Left ventricle myocardium superior (tissue), 1 donor: ENCODE data around the gene KRT28. TPM values are rescaled to one million over a fixed set of nuclear protein-coding genes. Genes with fewer than 3 reads are reported as not detected.
A peak's percentile ranks its signal among the peaks of the same experiment; 100 is the strongest.

ENCODE experiments used
- ATAC-seq: fragments of 200-7000 bp; cut with Tn5 transposase; one replicate; pipeline ENCODE4 v1.9.1; 2020; ENCODE audit warnings: mild to moderate bottlenecking, moderate library complexity
- DNase-seq: peaks from one replicate; pipeline ENCODE4 v3.0.0-alpha.2; 2020
- intact Hi-C: fragments of 100-400 bp; cut with micrococcal nuclease; formaldehyde crosslinking; loops from one replicate; pipeline ENCODE4 v1.11.0; 2022
- long read RNA-seq: library from polyadenylated mRNA; unstranded; transcript quantifications from one replicate; pipeline ENCODE4 v2.0.0, GENCODE V29; 2021
- total RNA-seq: library from RNA; stranded (reverse); fragmentation: NEBNext Ultra II Directional; extraction: Animal tissue kit (Norgen Biotek cat#: 25700); gene quantifications from one replicate; pipeline ENCODE4 v1.2.1, GENCODE V29; 2021
- donor health status: DM: no; HTN: yes; CAD: no; lungs with severe emphysema.

KRT28 gene
- not detected for total RNA-seq
- long read RNA-seq, result 0 reads

- ATAC-seq, result no peak
These were observed at the start of gene KRT28 for GRCh38 chr17:40799859-40800258. Gene KRT28 (minus strand): TSS chr17:40799959. CDS start chr17:40799893, 66 bp downstream.

GRCh38 chr17:40848583-40849235, 49.0 kb upstream of the KRT28 start:
- intact Hi-C loops, result no loop called here
- DNase-seq, result no peak
- ATAC-seq, result no peak

More at GRCh38 chr17:40799859-40800258, at the start of gene KRT28:
- intact Hi-C loops, result loop anchor here (10.0 kb wide), 1 partner anchor 155 kb away; the partner anchor contains the start of gene SMARCE1
- DNase-seq, result no peak

GRCh38 chr17:40846515-40847144, 46.9 kb upstream of the KRT28 start:
- intact Hi-C loops, result no loop called here
- no peak for ATAC-seq

GRCh38 chr17:40844671-40845107, 44.9 kb upstream of the KRT28 start:
- no peak for DNase-seq
- intact Hi-C loops, result no loop called here
- ATAC-seq, result no peak

More at GRCh38 chr17:40846515-40847144, 46.9 kb upstream of the KRT28 start:
- DNase-seq, result no peak

GRCh38 chr17:40843242-40843641, 43.5 kb upstream of the KRT28 start:
- intact Hi-C loops, result no loop called here
- ATAC-seq (no peak), DNase-seq (no peak)

GRCh38 chr17:40841246-40841645, 41.5 kb upstream of the KRT28 start:
- no peak for ATAC-seq
- no peak for DNase-seq

GRCh38 chr17:40839194-40839593, 39.4 kb upstream of the KRT28 start:
- DNase-seq, result no peak
- intact Hi-C loops, result no loop called here
- no peak for ATAC-seq

More at GRCh38 chr17:40841246-40841645, 41.5 kb upstream of the KRT28 start:
- intact Hi-C loops, result no loop called here

GRCh38 chr17:40836020-40836419, 36.3 kb upstream of the KRT28 start:
- ATAC-seq (no peak), DNase-seq (no peak)

GRCh38 chr17:40833882-40834281, 34.1 kb upstream of the KRT28 start:
- DNase-seq (no peak), ATAC-seq (no peak)
- intact Hi-C loops, result no loop called here

More at GRCh38 chr17:40836020-40836419, 36.3 kb upstream of the KRT28 start:
- intact Hi-C loops, result no loop called here

- ATAC-seq (no peak), DNase-seq (no peak)
- intact Hi-C loops, result no loop called here
These were observed 33.1 kb upstream of the KRT28 start for GRCh38 chr17:40832840-40833239.

- intact Hi-C loops, result no loop called here
- no peak for ATAC-seq
- no peak for DNase-seq
These were observed 30.5 kb upstream of the KRT28 start for GRCh38 chr17:40830085-40830776.

GRCh38 chr17:40828454-40829044, 28.8 kb upstream of the KRT28 start:
- peak; percentile 38 for ATAC-seq
- intact Hi-C loops, result no loop called here

GRCh38 chr17:40827746-40828453, 28.1 kb upstream of the KRT28 start:
- intact Hi-C loops, result no loop called here
- DNase-seq, result no peak
- peak; percentile 36 for ATAC-seq

More at GRCh38 chr17:40828454-40829044, 28.8 kb upstream of the KRT28 start:
- no peak for DNase-seq

- intact Hi-C loops, result no loop called here
- no peak for DNase-seq
- no peak for ATAC-seq
These were observed 25.8 kb upstream of the KRT28 start for GRCh38 chr17:40825599-40825998.

GRCh38 chr17:40824015-40824832, 24.5 kb upstream of the KRT28 start:
- intact Hi-C loops, result no loop called here
- no peak for DNase-seq
- no peak for ATAC-seq

GRCh38 chr17:40822132-40822812, 22.5 kb upstream of the KRT28 start, which contains the start of gene KRT10:
Gene KRT10 (minus strand): TSS chr17:40822614. CDS start chr17:40822585, 29 bp downstream.
- no peak for DNase-seq
- no peak for ATAC-seq
- intact Hi-C loops, result no loop called here

- ATAC-seq (no peak), DNase-seq (no peak)
- intact Hi-C loops, result no loop called here
These were observed 21.8 kb upstream of the KRT28 start for GRCh38 chr17:40821536-40821935.
